ENCODE data around the gene CXXC1.
A peak's percentile ranks its signal among the peaks of the same experiment; 100 is the strongest.
"Not testable (repeated sequence)": the region's sequence is repeated elsewhere in the genome, so short reads cannot be mapped to it uniquely, and the experiment has no call there.

Gene CXXC1

DNA sequence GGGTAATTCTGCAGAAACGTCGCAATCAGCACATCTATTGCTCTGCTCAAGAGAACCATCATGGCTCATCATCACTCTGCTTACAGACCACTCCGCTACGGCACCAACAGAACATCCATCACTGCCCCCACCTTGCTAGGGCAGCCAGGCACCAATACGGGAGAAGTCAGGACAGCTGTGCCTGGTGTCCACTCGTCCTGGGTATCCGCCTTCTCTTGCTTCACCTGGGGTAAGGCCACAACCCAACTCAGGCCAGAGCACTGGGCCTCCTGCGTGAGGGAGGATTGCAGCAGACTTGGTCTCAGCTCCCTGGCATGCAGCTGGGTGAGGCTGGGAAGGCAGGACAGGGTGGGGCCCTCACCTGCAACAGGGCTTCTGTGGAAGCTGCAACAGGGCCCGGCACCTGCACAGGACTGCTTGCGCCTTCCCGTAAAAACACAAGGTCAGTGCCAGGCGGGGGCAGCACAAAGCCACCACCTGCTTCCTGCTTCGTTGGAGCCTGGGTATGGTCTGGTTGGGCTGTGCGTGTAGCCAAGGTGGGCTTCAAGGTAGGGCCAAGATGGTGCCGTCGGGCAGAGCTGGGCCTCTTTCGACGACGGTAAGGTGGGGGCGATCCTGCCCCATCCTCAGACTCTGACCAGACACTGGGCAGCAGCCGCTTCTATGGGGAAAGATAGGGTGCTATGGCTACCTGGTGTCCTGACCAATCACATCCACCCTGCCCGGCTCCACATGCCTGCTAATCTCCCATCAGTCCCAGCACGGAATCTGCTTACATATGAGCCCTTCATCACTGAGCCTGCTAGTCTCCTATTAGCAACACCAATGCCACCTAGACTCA is 14.1 kb downstream of the CXXC1 start:
- no peak for DNase-seq

DNA sequence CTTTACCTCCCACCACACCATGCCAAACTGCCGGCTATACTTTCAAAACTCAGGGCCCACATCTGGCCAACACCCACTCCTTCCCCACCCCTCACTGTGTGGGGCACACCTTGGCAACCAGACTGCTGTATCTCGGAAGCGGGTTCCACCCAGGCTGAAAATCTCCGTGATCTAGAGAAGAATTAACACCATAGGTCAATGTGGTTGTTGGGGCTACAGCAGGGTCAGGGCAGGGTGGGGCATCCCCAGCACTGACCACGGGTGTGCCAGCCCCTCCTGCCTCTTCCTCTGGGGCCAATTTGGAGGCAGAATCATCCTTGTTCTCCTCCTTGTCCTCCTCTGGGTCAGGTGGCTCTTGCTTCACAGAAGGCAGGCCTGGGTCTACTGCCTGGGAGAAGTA is 14.9 kb downstream of the CXXC1 start:
- DNase-seq = no peak

DNA sequence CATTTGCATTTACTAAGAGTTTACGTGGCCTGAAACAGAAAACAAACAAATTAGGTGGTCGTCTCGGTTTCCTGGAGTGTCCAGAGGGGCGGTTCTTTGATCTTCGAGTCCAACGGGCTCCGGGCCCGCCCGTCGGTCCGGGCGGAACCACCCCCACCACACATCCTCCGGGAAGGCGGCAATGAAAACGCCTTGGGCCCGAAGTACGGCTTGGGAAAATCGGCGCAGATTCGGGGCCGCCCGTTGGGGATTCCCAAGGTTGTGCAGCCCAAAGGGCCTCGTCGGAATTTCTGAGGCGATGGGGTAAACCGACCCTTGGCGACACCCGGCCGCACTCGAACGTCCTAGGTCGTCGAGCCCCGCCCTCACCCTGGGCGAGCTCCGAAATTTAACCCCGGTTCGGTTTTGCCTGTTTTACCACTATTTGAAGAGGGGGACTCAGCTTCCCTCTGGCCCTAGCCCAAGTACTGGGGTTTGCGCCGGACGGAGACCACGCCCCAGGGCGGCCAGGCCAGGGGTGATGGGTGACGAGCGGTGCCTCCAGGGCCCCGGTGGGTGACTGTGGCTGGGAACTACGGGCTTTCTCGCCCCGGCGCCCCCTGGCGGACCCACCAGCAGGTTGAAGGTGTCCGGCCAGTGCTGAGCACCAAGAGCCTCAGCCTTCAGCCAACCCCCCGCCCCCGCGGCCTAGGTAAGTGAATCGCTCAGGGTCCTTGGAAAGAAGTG is 19.3 kb downstream of the CXXC1 start:
- peak; percentile 81 for DNase-seq

DNA sequence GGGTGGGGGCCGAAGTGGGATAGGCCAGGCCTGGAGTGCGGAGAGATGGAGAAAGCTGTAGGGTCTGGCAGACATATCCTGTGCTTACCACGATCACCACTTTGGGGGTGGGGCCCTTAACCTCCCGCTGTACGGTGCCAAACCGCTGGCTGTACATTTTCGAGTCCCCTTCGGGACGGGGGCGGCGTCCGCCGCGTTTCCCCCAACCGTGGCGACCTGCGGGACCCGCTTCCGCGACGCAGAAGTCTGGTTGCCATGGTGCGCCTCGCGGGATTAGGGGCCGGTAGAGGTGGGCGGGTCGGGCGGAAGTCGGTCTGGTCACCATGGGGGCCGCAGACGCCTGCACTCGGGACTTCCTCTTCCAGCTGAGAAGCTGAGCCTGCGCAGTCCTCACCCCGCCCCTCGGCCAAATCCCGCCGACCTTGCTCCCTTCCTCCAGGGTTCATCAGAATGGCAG is 21.2 kb downstream of the CXXC1 start, which contains the start of gene CFAP53:
Gene CFAP53, minus strand, starts transcription at position 248 of the 457 bp plus-strand sequence. Its CDS starts 91 bp downstream, at position 157.
- DNase-seq = peak; percentile 96

DNA sequence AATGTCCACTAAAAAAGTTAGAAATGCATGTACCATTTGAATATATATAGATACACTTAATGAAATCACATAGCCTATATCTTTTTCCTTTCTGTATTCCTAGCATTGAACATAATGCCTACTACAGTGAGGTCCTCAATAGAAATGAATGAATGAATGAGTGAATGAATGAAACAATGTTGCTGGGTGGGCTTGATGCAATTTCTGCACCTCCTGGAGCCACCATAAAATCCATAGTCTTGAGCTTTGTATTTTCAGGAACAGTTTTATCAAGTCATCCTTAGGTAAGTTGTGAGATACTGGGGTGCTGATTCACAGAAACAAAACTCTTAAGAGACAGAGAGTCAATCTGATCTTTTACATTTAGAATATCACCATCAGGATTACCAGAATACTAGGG is 24.5 kb downstream of the CXXC1 start:
- DNase-seq = no peak

DNA sequence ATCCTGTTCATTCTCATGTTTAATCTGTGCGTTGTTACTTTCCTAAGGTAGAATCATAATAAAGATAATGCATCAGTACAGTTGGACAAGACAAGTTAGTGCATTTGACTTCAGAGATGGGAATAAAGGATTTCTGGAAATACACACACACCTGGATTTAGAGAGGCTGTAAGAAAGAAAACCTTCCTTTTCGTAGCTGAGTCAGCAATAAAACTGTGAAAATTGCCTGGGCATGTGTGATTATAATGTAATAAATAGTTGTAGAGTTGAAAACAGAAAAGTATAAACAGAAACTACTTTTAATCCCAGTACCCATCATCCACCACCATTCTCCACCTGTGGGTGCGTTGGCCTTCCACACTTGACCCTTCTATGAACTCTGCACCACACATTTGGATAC is 36.6 kb downstream of the CXXC1 start:
- DNase-seq = no peak

DNA sequence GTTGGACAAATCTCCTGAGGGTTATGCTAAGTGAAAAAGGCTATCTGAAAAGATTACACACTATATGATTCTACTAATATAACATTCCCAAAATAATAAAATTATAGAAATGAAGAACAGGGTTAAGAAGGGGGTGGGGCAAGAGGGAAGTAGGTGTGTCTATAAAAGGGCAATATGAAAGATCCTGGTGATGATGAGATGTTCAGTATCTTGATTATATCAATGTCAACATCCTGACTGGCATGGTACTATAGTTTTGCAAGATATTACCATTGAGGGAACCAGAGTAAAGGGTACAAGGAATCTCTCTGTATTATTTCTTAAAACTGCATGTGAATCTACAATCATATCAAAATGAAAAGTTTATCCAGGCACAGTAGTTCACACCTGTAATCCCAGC is 37.9 kb downstream of the CXXC1 start:
- no peak for DNase-seq

DNA sequence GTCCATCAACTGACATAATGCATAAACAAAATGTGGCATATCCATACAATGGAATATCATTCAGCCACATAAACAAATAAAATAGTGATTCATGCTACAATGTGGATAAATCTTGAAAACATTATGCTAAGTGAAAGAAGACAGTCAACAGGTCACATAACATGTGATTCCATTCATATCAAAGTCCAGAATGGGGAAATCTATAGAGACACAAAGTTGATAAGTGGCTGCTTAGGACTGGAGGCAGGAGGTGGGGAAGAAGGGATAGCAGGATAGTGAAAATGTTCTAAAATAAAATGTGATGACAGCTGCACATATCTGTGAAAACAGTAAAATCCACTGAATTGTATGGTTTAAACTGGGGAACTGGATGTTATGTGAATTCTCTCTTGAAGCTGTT is 39.9 kb downstream of the CXXC1 start:
- DNase-seq = no peak

DNA sequence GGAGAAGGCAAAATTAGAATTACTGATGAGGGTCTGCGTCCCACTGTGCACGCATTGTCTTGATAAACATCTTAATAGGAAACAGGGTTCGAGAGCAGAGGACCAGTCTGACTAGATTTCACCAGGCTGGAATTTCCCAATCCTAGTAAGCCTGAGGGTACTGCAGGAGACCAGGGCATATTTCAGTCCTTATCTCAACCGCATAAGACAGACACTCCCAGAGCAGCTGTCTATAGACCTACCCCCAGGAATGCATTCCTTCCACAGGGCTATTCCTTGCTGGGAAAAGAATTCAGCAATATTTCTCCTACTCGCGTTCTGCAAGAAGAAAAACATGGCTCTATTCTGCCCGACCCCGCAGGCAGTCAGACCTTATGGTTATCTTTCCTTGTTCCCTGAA is 45.7 kb downstream of the CXXC1 start:
- not testable (repeated sequence) for DNase-seq

DNA sequence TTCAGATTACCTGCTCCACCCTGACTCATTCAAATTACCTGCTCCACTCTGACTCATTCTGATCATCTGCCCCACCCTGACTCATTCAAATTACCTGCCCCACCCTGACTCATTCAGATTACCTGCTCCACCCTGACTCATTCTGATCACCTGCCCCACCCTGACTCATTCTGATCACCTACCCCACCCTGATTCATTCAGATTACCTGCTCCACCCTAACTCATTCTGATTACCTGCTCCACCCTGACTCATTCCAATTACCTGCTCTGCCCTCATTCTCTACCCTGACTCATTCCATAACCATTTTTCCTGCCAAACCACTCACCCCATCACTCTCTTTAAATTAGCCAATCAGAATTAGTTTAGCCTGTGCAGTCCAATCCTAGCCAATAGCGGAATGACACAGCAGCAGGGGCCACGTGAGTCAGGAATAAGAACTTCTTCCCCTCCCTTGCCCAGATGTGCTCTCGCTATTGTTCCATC is 47.4 kb downstream of the CXXC1 start:
- no peak for DNase-seq

DNA sequence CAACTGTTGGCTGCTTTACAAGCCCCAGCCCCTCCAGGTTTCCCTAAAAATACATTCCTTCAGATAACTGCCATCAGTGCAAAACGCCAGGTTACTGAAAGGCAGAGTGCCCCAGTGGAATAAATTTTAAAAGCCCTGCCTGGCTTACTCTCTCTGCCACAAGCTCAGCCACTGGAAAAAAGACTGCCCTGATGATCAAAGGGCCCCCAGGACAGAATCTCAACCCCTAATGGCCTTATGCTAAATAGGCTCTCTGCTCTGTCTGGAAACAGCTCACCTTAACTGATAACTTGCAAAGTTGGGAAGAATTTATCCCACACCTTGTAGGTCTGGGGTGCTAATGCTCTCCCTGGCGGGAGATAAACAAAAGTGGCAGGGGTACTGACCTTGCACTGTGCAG is 55.1 kb downstream of the CXXC1 start:
- DNase-seq = no peak

Data from femur (tissue), 1 donor.